ENCODE measurements around the gene LRRC37A2.
"Not testable (repeated sequence)": the region's sequence is repeated elsewhere in the genome, so short reads cannot be mapped to it uniquely, and the experiment has no call there.

The LRRC37A2 gene

DNA sequence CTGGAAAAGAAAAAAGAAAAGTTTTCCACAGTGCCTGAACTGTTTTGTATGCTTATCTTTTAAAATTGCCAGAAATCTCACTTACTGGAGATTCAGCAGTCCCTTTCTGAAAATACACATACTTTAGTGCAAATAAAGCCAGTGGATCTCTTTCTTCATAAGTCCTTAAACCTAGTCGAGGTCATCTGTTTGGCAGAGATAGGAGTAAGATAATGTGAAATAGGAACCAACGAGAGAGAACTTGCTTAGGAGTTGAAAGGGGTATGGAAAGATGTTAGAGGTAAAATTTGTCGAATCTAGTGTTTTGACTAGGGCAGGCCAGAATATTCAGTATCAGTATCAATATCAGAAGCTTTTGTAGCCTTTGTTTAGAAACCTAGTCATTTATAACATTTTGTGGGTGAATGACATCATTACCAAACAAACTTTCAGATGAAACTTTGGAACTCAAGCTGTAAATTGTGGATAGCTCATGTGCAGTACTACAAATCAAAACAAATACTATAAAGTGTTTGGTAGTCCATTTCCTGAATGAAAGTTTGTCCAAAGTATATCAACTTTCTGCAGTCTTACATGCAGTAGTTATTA lies 86.2 kb downstream of the LRRC37A2 start:
- DNase-seq (ENCODE audit: low read depth in 3 of 3) = not testable (repeated sequence)

DNA sequence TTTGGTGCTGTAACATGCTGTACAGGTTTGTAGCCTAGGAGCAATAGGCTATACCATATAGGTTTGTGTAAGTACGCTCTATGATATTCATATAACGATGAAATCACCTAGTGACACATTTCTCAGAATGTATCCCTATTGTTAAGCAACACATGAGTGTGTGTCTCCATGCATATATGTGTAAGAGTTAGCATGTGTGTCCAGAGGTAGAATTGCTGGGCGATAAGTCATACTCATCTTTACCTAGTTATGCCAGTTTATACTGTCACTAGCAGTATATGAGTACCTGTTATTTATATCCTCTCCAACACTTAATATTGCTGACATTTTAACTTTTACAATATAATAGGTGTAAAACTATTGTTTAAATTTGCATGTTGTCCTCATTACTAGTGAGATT lies 88.5 kb downstream of the LRRC37A2 start:
- DNase-seq (ENCODE audit: low read depth in 3 of 3) = not testable (repeated sequence)

DNA sequence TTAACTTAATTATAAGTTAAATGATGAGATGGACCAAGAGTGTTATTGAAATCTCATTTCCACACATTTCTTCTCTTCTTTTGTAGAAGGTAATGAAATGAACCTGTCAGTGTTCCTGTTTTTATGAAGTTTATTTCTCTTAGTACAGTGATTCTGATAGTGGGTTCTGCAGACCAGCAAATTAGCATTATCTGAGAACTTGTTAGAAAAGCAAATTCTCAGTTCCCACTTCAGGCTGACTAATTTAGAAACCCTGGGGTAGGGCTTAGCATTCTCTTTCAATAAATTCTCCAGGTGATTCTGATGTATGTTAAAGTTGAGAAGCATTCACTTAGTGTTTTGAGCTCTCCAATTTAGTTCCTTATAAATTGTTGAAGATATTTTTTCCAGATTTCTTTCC lies 90.9 kb downstream of the LRRC37A2 start:
- not testable (repeated sequence) for DNase-seq (ENCODE audit: low read depth in 3 of 3)
